Stimulated activated CD8-positive, alpha-beta memory T cell treated with anti-CD3 and anti-CD28 coated beads, Interleukin-4, amount 100 ng/mL, for 4 hours (primary cell): ENCODE measurements around the gene DHX36.

Experiments
- DNase-seq, 2 donors: peaks; one replicate each; pipeline ENCODE4 v3.0.0-alpha.2; 2020; ENCODE audit warnings: low read depth in 2 of 2, low spot score in 1 of 2

DHX36 gene

GRCh38 chr3:154323891-154324738 is at the start of gene DHX36:
Gene DHX36 (minus strand): TSS chr3:154324487. CDS start chr3:154324416, 71 bp downstream.
- peak; percentile 82 for DNase-seq

- no peak for DNase-seq
Measured at GRCh38 chr3:154367221-154367620, 42.9 kb upstream of the DHX36 start.

DNA sequence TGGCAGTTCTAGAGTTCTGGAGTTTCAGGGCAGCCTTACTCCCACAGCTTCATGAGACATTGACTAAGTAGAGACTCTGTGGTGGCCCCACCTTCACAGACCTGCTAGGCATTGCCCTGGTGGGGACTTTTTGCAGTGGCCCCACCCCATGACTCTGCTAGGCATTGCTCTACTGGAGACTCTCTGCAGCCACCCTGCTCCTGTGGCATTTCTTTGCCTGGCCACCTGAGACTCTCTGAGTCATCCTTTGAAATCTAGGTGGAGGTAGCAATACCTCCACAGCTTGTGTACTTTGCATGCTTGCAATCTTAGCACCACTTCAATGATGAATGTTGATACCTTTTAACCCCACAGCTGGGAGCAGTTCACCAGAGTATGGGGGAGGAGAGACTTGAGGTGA is 40.6 kb upstream of the DHX36 start:
- DNase-seq: no peak

DNA sequence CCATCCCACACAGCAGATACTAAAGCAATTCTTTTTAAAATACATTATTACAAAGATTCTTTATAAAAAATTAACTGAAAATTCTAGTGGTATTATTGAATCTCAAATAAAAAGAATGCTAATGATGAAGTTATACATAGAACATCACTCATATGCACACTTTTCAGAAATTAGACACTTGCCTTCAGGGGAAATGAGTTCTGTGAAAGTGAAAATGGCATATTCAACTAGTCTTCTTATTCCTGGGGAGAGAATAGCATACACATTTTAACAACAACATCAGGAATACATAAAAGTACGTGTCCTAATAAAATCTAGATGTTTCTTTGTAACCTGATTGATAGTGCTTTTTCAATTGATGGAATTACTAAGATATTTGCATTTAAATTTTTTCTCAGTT is 36.8 kb upstream of the DHX36 start:
- no peak for DNase-seq

- no peak for DNase-seq
Measured at GRCh38 chr3:154356009-154356408, 31.7 kb upstream of the DHX36 start.

DNA sequence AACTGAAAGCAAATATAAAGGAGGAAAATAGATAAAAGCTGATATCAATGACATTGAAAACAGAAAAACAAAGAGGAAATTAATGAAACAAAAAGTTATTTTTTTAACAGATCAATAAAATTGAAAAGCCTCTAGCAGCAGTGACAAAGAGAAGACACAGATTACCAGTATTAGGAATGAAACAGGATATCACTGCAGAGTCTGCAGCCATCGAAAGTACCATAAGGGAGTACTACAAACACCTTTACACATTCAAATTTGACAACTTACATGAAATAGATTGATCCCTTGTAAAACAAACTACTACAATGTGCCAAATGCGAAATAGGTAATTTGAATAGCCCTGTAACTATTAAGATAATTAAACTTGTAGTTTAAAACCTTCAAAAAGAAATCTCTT is 24.9 kb upstream of the DHX36 start:
- DNase-seq: no peak

DNA sequence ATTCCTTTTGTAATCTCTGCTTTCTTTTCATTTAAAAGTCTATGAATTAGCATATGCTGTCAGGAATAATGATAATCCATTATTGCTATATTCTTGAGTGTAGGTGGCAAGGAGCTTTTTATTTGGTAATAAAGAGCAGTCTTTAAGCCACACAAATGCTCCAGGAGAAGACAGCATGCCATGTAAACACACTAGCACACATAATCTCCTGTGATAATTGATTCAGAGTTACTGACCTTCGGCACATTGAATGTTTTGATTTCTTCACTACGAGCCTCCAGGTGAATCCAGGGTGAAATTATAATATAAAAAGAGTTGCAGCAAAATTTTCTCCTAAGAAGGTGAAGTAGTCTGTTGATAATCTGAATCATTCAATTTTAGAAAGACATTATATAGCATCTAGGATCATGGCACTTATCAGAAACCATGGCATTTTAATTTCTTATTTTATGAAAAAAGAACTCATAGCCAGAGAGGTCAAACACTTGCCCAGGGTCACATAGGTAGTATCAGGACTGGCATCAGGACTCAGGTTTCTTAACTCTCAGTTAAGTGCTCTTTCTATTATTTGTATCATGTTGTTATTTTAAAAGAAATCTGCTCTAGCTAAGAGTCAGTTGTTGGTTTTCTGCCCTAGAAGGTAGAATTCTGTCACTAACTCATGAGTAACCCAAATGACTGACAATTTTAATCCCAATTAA is 21.3 kb upstream of the DHX36 start:
- no peak for DNase-seq

DNA sequence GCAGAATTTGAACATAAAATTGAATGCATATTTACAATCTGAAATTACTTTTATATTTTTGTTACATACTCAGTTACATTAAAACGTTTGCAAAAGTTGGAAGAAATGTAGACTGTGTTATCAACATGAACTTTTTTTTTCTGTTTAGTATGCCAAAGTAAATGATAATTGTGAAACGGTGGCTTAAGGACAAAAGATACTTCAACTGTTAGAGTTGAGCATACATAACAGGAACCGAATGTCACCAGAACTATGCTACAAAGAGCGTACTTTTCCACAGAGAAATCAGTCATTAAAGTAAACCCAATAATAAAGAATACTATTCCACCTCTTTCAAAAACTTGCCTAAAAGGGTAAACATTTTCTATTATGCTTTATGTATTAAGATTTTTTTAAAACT is 14.3 kb upstream of the DHX36 start:
- no peak for DNase-seq

GRCh38 chr3:154338008-154338407 is 13.7 kb upstream of the DHX36 start:
- DNase-seq: no peak

GRCh38 chr3:154334973-154335420 is 10.7 kb upstream of the DHX36 start:
- DNase-seq: no peak

DNA sequence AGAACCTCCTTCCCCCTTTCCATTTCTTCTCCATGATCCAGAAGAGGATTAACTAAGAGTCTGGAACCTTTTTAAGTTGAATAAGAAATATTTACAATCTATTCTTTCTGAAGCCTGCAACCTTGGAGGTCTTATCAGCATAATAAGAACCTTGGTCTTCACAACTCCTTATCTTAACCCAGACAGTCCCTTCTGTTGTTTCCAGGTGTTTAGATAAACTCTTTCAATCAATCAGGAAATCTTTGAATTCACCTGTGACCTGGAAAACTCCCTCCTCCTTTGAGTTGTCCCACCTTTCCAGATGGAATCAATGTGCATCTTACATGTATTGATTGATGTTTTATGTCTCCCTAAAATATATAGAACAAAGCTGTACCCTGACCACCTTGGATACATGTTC is 3.6 kb upstream of the DHX36 start:
- no peak for DNase-seq

GRCh38 chr3:154324919-154325318 is 632 bp upstream of the DHX36 start:
- DNase-seq: no peak

- DNase-seq: no peak
Measured at GRCh38 chr3:154316974-154317767, 7.1 kb downstream of the DHX36 start.

DNA sequence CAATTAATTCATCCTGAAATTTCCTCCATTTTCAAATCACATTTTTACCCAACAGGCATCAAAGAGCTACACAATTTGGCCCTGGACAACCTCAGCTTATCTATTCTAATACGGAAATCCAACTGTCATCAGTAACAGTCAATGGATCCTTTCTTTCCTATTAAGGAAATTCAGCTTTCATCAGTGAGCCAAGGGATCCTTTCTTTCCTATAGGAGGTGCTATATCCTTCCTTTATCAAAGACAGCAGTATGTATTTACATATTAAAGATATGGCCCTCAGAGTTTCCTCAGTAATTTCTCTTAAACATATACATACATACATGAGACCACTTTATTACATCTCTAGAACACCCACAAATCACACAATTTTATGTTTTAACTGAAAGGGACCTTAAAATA is 10.1 kb downstream of the DHX36 start:
- DNase-seq: no peak

GRCh38 chr3:154310840-154311239 is 13.4 kb downstream of the DHX36 start:
- DNase-seq: no peak

DNA sequence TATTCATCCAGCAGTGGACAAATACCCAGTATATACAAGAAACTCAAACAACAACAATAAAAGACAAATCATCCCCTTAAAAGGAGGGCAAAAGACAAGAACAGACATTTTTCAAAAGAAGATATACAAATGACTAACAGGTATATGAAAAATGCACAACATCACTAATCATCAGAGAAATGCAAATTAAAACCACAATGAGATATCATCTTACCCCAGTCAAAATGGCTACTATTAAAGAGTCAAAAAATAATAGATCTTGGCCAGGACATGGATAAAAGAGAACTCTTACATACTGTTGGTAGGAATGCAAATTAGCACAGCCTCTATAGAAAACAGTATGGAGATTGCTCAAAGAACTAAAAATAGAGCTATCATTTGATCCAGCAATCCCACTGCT is 16.9 kb downstream of the DHX36 start:
- no peak for DNase-seq

GRCh38 chr3:154304936-154305335 is 19.4 kb downstream of the DHX36 start:
- DNase-seq: no peak

GRCh38 chr3:154304116-154304786 is 20.0 kb downstream of the DHX36 start:
- DNase-seq: no peak

DNA sequence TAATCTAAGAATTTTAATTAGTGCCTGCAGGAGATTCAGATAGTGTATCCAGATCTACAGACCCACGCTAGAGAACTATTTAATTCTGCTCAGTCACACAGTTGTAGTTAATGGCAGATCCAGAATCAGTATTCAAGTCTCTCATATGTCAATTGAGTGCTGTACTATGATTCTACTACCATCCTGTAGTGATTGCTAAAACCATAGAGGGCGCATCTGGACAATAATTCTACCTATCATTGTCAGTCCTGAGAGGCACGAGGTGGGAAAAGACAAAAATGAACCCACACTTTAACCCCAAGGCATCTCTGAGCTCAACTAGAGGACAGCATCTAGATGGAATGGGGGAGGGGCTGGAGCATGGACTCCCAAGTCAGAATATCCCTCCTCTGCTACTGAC is 22.7 kb downstream of the DHX36 start:
- DNase-seq: no peak

GRCh38 chr3:154294016-154294415 is 30.3 kb downstream of the DHX36 start:
- DNase-seq: no peak

DNA sequence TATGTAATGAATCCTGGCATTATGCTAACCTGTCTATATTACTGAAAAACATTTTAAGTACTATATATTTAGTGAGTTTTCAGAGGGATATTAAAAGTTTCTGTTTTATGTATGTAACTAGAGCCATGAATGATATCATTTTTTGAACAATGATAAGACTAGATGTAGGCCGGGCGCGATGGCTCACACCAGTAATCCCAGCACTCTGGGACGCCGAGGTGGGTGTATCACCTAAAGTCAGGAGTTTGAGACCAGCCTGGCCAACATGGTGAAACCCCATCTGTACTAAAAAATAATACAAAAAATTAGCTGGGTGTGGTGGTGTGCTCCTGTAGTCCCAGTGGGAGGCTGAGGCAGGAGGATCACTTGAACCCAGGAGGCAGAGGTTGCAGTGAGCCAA is 34.1 kb downstream of the DHX36 start:
- DNase-seq: no peak
